GM12875 (cell line): ENCODE measurements around the gene CFAP73.

ENCODE experiments used
- H3K4me3 ChIP-seq: one replicate; pipeline ENCODE4 v1.5.1; 2011; ENCODE audit warnings: low read depth, low read length, control low read depth
- TF ChIP-seq, protein P1 (sequence below): IDR thresholded peaks from 2 replicates; pipeline ENCODE4 v1.5.1; 2011; ENCODE audit warnings: low read depth, mild to moderate bottlenecking, control low read depth, inconsistent platforms, low read length, moderate library complexity, borderline replicate concordance; ENCODE audit not compliant: insufficient read depth

The CFAP73 gene

DNA sequence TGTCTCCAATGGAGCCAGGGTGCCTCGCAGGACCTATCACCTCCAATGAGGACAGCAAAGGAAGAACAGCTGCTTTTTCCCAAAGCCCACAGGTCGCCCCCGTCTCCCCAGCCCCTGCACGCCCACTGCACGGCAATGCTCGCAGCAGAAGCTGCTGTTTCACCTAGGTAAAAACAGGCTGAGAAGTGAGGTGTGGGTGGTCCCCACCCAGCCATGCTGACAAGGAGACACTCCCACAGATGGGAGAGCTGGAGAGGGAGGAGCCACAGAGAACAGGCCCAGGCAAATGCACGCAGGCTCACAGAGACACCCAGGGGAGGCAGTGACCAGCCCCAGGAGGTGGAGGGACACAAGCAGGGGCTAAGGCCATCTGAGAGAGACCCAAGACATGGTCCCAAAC is 10.4 kb downstream of the CFAP73 start:
- H3K4me3 ChIP-seq, result no peak overlapping the region
- TF ChIP-seq, protein P1, sequence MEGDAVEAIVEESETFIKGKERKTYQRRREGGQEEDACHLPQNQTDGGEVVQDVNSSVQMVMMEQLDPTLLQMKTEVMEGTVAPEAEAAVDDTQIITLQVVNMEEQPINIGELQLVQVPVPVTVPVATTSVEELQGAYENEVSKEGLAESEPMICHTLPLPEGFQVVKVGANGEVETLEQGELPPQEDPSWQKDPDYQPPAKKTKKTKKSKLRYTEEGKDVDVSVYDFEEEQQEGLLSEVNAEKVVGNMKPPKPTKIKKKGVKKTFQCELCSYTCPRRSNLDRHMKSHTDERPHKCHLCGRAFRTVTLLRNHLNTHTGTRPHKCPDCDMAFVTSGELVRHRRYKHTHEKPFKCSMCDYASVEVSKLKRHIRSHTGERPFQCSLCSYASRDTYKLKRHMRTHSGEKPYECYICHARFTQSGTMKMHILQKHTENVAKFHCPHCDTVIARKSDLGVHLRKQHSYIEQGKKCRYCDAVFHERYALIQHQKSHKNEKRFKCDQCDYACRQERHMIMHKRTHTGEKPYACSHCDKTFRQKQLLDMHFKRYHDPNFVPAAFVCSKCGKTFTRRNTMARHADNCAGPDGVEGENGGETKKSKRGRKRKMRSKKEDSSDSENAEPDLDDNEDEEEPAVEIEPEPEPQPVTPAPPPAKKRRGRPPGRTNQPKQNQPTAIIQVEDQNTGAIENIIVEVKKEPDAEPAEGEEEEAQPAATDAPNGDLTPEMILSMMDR, result no peak

DNA sequence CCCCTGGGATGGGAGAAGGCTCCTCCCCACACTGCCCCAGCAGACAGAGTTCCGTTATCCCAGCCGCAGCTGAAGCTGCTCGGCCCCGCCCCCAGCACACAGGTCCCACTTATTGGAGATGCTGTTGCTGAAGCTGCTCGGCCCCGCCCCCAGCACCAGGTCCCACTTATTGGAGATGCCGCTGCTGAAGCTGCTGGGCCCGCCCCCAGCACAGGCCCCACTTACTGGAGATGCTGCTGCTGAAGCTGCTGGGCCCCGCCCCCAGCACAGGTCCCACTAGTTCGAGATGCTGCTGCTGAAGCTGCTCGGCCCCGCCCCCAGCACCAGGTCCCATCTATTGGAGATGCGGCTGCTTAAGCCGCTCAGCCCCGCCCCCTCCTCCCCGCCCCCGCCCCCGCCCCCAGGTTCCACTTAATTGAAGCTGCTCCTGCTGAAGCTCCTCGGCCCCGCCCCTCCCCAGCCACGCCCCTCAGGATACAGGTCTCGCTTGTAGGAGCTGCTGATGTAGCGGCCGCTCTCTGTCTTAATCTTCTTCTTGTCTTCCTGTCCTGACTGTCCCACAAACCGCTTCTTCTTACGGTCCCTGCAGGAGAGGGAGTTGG is 12.0 kb downstream of the CFAP73 start:
- TF ChIP-seq, protein P1, result no peak
- no peak overlapping the region for H3K4me3 ChIP-seq

DNA sequence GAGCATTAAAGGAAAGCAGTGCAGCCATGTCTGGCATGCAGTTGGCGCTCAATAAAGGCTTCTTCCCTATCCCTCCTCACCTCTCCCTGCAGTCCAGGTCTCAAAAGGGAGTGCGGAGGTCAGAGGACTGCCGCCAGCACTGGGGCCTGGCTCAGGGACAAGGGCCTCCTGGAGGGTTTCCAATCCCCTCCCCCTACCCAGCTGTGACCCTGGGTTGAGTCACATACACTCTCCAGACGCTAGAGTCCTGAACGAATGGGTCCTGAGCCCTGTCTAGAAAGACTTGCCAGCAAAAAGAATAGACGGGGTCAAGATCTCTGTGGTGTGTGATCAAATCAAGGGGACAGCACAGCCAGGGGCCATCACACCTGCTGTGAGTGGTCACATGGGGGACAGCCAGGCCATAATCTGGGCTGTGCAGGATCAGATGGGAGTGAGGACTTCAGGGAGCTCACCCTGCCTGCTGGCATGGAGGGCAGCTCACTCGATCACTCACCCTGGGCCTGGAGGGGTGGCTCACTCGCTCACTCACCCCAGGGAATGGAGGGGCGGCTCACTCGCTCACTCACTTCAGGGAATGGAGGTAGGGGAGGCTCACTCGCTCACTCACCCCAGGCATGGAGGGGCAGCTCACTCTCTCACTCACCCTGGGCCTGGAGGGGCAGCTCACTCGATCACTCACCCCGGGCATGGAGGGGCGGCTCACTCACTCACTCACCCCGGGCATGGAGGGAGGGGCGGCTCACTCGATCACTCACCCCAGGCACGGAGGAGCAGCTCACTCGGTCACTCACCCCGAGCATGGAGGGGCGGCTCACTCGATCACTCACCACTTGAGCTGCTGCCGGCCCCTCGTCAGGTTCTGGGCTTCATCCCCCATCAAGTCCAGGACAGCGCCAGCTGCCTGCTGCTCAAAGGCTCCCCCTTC is 12.8 kb downstream of the CFAP73 start:
- no peak overlapping the region for H3K4me3 ChIP-seq
- TF ChIP-seq, protein P1, result no peak

DNA sequence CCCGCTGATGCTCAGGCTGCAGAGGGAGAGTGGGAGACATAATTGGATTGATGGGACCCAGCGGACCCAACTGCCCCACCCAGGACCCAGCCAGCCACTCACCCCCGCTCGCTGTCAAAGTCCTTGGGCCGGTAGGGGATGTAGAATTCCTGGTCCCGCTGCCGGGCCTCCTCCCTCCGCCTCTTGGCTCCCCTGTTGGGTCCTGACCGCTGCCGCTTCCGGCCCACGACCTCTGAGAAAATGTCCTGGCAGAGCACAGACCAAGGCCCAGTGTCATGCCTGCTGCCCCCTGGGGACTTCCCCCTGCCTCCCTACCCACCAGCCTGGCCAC is 13.5 kb downstream of the CFAP73 start:
- TF ChIP-seq, protein P1, result no peak
- H3K4me3 ChIP-seq, result no peak overlapping the region

DNA sequence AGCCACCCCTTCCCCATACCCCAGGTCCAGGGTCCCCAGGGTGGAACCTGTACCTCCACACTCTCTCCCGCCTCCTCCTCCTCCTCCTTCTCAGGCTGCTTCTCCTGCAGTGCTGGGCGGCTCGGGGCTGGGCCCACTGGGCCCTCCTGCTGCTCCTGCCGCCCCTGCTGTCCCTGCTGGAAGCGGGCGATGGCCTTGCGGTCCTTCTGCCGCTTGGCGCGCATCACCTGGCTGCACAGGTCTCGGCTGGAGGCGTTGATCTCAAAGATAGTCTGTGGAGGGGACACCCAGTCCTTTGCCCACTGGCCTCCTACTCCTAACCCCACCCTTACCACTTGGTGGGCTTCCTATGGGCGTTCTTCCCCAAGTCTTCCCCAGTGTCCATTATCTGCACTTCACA is 14.5 kb downstream of the CFAP73 start:
- TF ChIP-seq, protein P1, result no peak
- H3K4me3 ChIP-seq, result no peak overlapping the region

DNA sequence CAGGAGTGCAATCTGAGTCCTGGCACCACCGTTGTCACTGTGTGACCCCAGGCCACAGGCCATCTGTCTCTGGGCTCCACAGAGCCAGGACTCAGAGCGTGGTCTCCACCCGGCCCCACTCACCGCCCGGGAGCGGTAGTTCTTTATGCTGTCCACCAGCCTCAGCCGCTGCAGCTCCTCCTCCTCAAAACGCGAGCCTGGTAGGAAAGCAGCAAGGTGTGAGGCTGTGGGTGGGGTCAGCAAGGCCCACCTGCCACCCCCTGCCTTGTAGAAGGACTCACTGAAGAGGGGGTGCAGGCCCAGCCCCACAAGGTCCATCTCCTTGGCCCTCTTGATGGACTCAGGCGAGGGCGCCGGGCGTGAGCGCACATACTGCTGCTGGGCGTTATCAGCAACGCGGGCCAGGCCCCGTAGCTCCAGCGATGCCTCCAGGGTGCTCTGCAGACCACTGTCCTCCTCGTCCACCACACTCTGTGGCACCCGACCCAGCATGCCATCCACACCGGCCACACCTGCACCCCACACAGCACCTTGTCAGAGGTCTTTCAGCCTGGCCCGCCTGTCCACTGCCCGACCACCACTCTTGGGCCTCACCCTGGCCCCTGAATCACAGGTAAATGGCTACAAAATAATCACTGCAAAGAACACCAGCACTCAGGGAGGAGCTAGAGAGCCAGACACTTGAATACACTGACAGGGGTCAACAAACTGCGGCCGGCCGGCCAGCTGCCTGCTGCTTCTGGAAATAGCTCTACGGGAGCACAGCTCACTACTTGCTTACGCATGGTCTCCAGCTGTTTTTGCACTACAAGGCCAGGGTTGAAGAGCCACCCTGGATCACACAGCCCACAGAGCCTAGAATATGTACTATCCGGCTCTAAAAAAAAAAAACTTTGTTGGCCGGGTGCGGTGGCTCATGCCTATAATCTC is 16.3 kb downstream of the CFAP73 start:
- no peak overlapping the region for H3K4me3 ChIP-seq
- TF ChIP-seq, protein P1, result no peak
